Ishikawa (cell line): ENCODE measurements around the gene FRMD5.
A peak's percentile ranks its signal among the peaks of the same experiment; 100 is the strongest.

ENCODE experiments used
- CEBPB ChIP-seq: IDR thresholded peaks from 2 replicates; pipeline ENCODE4 v1.6.1; 2012
- CREB1 ChIP-seq: IDR thresholded peaks from 2 replicates; pipeline ENCODE4 v1.6.1; 2012; ENCODE audit warnings: low read depth
- EGR1 ChIP-seq: IDR thresholded peaks from 2 replicates; pipeline ENCODE4 v1.6.1; 2012
- EP300 ChIP-seq: IDR thresholded peaks from 2 replicates; pipeline ENCODE4 v1.6.1; 2012; ENCODE audit warnings: borderline replicate concordance
- FOXM1 ChIP-seq: IDR thresholded peaks from 2 replicates; pipeline ENCODE4 v1.6.1; 2012; ENCODE audit warnings: low read depth, borderline replicate concordance
- NFIC ChIP-seq: IDR thresholded peaks from 2 replicates; pipeline ENCODE4 v1.6.1; 2012
- RAD21 ChIP-seq: IDR thresholded peaks from 2 replicates; pipeline ENCODE4 v1.6.1; 2012; ENCODE audit warnings: low read depth
- TAF1 ChIP-seq: IDR thresholded peaks from 2 replicates; pipeline ENCODE4 v1.6.1; 2012; ENCODE audit warnings: low read depth, mild to moderate bottlenecking
- TCF12 ChIP-seq: IDR thresholded peaks from 2 replicates; pipeline ENCODE4 v1.6.1; 2012; ENCODE audit warnings: low read depth
- TEAD4 ChIP-seq: IDR thresholded peaks from 2 replicates; pipeline ENCODE4 v1.6.1; 2012
- USF1 ChIP-seq: IDR thresholded peaks from 2 replicates; pipeline ENCODE4 v1.6.1; 2012
- YY1 ChIP-seq: IDR thresholded peaks from 2 replicates; pipeline ENCODE4 v1.6.1; 2012; ENCODE audit warnings: low read depth
- ZBTB7A ChIP-seq: IDR thresholded peaks from 2 replicates; pipeline ENCODE4 v1.6.1; 2012; ENCODE audit warnings: low read depth
- TF ChIP-seq, protein P1 (sequence below): IDR thresholded peaks from 2 replicates; pipeline ENCODE4 v1.6.1; 2012
- TF ChIP-seq, protein P2 (sequence below): IDR thresholded peaks from 2 replicates; pipeline ENCODE4 v1.6.1; 2012; ENCODE audit warnings: low read depth, mild to moderate bottlenecking

The FRMD5 gene

DNA sequence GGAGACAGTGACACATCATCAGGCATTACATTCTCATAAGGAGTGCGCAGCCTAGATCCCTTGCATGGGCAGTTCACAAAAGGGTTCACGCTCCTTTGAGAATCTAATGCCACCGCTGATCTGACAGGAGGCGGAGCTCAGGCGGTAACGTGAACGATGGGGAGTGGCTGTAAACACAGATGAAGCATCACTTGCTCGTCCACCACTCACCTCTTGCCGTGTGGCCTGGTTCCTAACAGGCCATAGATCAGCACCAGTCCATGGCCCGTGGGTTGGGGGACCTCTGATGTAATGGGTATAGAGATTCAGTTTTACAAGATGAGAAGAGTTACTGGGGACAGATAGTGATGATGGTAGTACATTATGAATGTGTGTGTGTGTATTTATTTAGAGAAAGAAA, 63.0 kb downstream of the FRMD5 start:
- TF ChIP-seq RAD21 (no peak), TAF1 (no peak), CEBPB (no peak), FOXM1 (no peak), USF1 (no peak), EGR1 (no peak)
- TF ChIP-seq, protein P1, sequence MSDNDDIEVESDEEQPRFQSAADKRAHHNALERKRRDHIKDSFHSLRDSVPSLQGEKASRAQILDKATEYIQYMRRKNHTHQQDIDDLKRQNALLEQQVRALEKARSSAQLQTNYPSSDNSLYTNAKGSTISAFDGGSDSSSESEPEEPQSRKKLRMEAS, result no peak

DNA sequence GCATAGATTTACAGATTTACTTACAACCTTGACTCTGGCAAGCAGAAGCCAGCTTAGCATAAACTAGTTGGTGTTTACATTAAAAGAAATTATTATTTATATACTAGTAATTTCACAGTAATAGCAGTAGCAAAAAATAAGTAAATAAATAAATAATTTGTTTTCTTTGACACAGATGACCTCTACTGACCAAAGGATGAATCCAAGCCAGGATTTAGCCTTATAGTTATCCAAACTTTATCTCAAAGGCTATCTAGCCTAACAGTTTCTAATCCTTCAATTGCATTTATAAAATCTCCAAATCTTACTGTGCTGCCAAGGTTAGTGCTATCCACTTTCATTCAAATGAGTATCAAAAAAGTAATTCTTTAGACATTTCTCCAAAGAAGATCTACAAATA, 64.3 kb downstream of the FRMD5 start:
- TF ChIP-seq RAD21, result peak; percentile 46
- TF ChIP-seq, protein P2, sequence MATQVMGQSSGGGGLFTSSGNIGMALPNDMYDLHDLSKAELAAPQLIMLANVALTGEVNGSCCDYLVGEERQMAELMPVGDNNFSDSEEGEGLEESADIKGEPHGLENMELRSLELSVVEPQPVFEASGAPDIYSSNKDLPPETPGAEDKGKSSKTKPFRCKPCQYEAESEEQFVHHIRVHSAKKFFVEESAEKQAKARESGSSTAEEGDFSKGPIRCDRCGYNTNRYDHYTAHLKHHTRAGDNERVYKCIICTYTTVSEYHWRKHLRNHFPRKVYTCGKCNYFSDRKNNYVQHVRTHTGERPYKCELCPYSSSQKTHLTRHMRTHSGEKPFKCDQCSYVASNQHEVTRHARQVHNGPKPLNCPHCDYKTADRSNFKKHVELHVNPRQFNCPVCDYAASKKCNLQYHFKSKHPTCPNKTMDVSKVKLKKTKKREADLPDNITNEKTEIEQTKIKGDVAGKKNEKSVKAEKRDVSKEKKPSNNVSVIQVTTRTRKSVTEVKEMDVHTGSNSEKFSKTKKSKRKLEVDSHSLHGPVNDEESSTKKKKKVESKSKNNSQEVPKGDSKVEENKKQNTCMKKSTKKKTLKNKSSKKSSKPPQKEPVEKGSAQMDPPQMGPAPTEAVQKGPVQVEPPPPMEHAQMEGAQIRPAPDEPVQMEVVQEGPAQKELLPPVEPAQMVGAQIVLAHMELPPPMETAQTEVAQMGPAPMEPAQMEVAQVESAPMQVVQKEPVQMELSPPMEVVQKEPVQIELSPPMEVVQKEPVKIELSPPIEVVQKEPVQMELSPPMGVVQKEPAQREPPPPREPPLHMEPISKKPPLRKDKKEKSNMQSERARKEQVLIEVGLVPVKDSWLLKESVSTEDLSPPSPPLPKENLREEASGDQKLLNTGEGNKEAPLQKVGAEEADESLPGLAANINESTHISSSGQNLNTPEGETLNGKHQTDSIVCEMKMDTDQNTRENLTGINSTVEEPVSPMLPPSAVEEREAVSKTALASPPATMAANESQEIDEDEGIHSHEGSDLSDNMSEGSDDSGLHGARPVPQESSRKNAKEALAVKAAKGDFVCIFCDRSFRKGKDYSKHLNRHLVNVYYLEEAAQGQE, result no peak

DNA sequence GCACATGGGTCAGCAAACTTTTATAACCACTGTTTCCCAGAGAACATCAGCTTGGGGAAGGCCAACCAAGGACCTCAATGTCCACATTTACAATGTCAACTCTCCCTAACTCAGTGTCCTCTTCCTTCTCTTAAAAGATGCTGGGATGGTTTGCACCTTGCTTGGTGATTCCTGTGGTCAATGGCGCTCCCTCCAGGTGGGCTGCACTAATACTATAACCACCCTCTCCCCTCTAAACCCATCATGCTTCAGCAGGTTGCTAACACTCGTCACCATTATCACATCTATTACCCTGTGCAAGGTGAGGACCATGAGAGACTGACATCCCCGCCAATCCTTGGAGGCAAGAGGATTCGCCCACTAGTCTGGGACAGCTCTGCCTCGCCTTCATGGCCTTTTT, 65.2 kb downstream of the FRMD5 start:
- TF ChIP-seq TAF1, result no peak
- no peak for TF ChIP-seq USF1
- no peak for TF ChIP-seq EP300
- no peak for TF ChIP-seq CREB1
- TF ChIP-seq RAD21, result 0 out of 2 replicates have a peak, but pooled peaks have one; percentile 21
- no peak for TF ChIP-seq ZBTB7A

DNA sequence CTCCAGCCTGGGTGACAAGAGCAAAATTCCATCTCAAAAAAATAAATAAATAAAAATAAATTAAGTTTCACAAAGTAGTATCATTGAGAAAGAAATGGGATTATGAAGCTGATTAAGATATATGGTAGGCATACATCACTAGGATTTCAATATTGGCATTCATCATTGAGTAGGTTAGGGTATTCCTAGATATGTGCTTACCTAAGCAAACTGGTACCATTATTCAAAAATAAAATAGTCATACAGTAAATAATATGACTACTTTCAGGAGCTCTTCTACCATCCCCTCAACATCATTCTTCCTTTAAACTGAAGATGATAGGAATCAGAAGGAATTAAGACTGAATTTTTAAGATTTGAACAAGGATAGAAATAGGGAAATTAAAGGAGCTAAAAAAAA, 66.6 kb downstream of the FRMD5 start:
- no peak for TF ChIP-seq TCF12
- TF ChIP-seq CREB1, result no peak
- TF ChIP-seq, protein P2, result no peak
- no peak for TF ChIP-seq RAD21
- no peak for TF ChIP-seq ZBTB7A
- TF ChIP-seq NFIC, result no peak
- TF ChIP-seq USF1, result no peak

GRCh38 chr15:44125879-44126278, 69.2 kb downstream of the FRMD5 start:
- no peak for TF ChIP-seq TCF12
- TF ChIP-seq USF1, result no peak
- TF ChIP-seq TEAD4, result no peak
- no peak for TF ChIP-seq RAD21
- TF ChIP-seq CREB1, result no peak
- TF ChIP-seq EP300, result no peak
- no peak for TF ChIP-seq NFIC
- TF ChIP-seq EGR1, result no peak
- TF ChIP-seq FOXM1, result no peak
- TF ChIP-seq, protein P1, result no peak
- no peak for TF ChIP-seq YY1
- TF ChIP-seq CEBPB, result no peak
- TF ChIP-seq ZBTB7A, result no peak
- no peak for TF ChIP-seq TAF1
- TF ChIP-seq, protein P2, result no peak
